Measurements from ENCODE around the gene PTPRM.

DNA sequence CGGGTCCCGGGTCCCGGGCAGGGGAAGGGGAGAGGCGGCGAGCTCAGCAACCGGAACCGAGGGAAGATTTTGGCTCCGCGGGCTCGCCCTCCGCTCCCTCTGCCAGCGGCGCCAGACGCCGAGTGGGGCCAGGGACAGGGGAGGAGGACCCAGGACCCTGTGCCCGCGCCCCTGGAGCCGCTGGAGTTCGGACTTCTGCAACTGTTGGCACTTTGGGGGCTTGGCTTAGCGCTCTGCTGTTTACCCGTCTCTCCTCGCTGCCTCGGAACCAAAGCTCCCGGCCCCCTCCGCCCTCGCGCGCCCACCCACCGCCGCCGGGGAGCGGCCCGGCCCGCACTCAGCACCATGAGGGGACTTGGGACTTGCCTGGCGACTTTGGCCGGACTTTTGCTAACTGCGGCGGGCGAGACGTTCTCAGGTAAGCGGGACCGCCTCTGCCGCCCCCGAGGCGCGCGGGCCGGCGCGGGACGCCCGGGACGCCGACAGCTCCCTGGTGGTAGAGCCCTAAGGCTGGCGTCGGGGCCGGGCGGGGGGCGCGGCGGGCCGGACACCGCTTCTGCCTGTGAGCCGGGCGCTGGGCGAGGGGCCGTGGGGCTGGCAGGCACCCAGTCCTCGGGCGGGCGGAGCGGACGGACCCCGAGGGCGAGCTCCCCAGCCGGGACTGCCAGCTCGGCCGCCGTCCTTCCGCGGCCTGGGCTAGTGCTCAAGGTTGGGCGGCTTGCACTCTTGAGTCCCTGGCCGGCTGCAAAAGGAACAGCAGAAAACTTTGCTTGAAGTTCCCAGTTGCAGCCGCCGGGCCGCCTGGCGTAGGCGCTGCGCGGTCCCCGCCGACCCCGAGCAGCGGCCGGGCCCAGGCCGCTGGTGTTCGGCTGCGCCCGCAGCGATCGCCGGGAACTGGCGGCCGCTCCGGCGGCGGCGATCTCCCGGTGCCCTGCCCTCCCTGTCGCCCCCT, 634 bp downstream of the PTPRM start:
- TF ChIP-seq ZNF239 (tag by site-specific recombination; IDR thresholded peaks at IDR 0.05) (no peak), ZBTB26 (tag by site-specific recombination; optimal IDR thresholded peaks at IDR 0.05) (peak; percentile 59), TCF7L2 (IDR thresholded peaks at IDR 0.05; ENCODE audit: borderline replicate concordance, low read depth, low read length) (no peak), CTCF (tag by site-specific recombination; IDR thresholded peaks at IDR 0.05) (peak; percentile 16; the same call in 1 of the 2 replicates), EGR2 (tag by site-specific recombination; IDR thresholded peaks at IDR 0.05; ENCODE audit: low read depth) (peak; percentile 67; the same call in 1 of the 2 replicates), ZBTB1 (tag by site-specific recombination; IDR thresholded peaks at IDR 0.05) (no peak), ZNF341 (tag by site-specific recombination; IDR thresholded peaks at IDR 0.05; ENCODE audit: low read depth) (no peak), ZNF704 (tag by site-specific recombination; IDR thresholded peaks at IDR 0.05) (no peak), ZNF121 (tag by site-specific recombination; IDR thresholded peaks at IDR 0.05) (no peak), ZNF830 (tag by site-specific recombination; IDR thresholded peaks at IDR 0.05; ENCODE audit: low read depth) (no peak), ZNF184 (tag by site-specific recombination; IDR thresholded peaks at IDR 0.05) (no peak), ZNF274 (IDR thresholded peaks at IDR 0.05; ENCODE audit: low read length) (no peak), ZNF274 (tag by site-specific recombination; IDR thresholded peaks at IDR 0.05; ENCODE audit: borderline replicate concordance) (no peak)
- TF ChIP-seq, protein P1, sequence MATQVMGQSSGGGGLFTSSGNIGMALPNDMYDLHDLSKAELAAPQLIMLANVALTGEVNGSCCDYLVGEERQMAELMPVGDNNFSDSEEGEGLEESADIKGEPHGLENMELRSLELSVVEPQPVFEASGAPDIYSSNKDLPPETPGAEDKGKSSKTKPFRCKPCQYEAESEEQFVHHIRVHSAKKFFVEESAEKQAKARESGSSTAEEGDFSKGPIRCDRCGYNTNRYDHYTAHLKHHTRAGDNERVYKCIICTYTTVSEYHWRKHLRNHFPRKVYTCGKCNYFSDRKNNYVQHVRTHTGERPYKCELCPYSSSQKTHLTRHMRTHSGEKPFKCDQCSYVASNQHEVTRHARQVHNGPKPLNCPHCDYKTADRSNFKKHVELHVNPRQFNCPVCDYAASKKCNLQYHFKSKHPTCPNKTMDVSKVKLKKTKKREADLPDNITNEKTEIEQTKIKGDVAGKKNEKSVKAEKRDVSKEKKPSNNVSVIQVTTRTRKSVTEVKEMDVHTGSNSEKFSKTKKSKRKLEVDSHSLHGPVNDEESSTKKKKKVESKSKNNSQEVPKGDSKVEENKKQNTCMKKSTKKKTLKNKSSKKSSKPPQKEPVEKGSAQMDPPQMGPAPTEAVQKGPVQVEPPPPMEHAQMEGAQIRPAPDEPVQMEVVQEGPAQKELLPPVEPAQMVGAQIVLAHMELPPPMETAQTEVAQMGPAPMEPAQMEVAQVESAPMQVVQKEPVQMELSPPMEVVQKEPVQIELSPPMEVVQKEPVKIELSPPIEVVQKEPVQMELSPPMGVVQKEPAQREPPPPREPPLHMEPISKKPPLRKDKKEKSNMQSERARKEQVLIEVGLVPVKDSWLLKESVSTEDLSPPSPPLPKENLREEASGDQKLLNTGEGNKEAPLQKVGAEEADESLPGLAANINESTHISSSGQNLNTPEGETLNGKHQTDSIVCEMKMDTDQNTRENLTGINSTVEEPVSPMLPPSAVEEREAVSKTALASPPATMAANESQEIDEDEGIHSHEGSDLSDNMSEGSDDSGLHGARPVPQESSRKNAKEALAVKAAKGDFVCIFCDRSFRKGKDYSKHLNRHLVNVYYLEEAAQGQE (tag by site-specific recombination; IDR thresholded peaks at IDR 0.05): no peak

Measured in HEK293 (cell line).